Breast epithelium (tissue), 4 donors: Measurements from ENCODE around the gene ZNF787. TPM values are rescaled to one million over a fixed set of nuclear protein-coding genes. Genes with fewer than 3 reads are reported as not detected.

Experiments
- DNase-seq, 2 donors: peaks; one replicate each; pipeline ENCODE4 v3.0.0-alpha.2; 2019; ENCODE audit warnings: low spot score in 2 of 2
- H3K27ac ChIP-seq, 2 donors: fragments of 200-600 bp; sonication (generic) in 1 of 2; one replicate each; pipeline ENCODE4 v1.5.1; 2016 to 2019; ENCODE audit warnings: mild to moderate bottlenecking in 1 of 2
- H3K27me3 ChIP-seq, 2 donors: fragments of 200-600 bp; sonication (generic) in 1 of 2; one replicate each; pipeline versions ENCODE4 v1.5.1 to v1.6.0; 2017 to 2019; ENCODE audit warnings: control low read depth in 1 of 2, mild to moderate bottlenecking in 1 of 2
- H3K36me3 ChIP-seq: fragments of 200-600 bp; one replicate; pipeline ENCODE4 v1.5.1; 2019
- H3K4me1 ChIP-seq, 2 donors: fragments of 200-600 bp; sonication (generic); one replicate each; pipeline ENCODE4 v1.5.1; 2016 to 2019; ENCODE audit warnings: control low read depth in 1 of 2
- H3K4me3 ChIP-seq, 3 donors: fragments of 200-600 bp; sonication (generic); 1 replicate in 2 of 3; 2 replicates in 1 of 3; pipeline ENCODE4 v1.5.1; 2016 to 2019; ENCODE audit warnings: mild to moderate bottlenecking in 3 of 3, moderate library complexity in 2 of 3
- H3K9me3 ChIP-seq, 2 donors: fragments of 200-600 bp; sonication (generic) in 1 of 2; one replicate each; pipeline ENCODE4 v1.5.1; 2016 to 2019; ENCODE audit warnings: control low read depth in 1 of 2
- POLR2A ChIP-seq: fragments of 450-650 bp; IDR thresholded peaks from one replicate; pipeline ENCODE4 v1.6.1; 2016; ENCODE audit warnings: antibody characterized with exemption, mild to moderate bottlenecking, moderate library complexity
- POLR2AphosphoS5 ChIP-seq, 3 donors: sonication (generic); formaldehyde crosslinking; IDR thresholded peaks; one replicate each; pipeline ENCODE4 v1.6.1; 2017; ENCODE audit warnings: antibody characterized with exemption in 3 of 3
- intact Hi-C: fragments of 100-400 bp; cut with DNase I; formaldehyde crosslinking; loops from one replicate; pipeline ENCODE4 v1.15.1; 2023; ENCODE audit warnings: low total_unique reads
- total RNA-seq, 3 donors: library from RNA; depleted of rRNA; stranded (reverse); fragments of >200 nt; gene quantifications; one replicate each; pipeline ENCODE4 v1.1.0, GENCODE V29; 2016
- TF ChIP-seq, protein P1 (sequence below), 3 donors: fragments of 450-650 bp; IDR thresholded peaks; one replicate each; pipeline ENCODE4 v1.5.1; 2016 to 2017; ENCODE audit warnings: antibody characterized with exemption in 3 of 3, mild to moderate bottlenecking in 3 of 3, moderate library complexity in 3 of 3

ZNF787 gene
- total RNA-seq, 3 donors from 2014 or later = 10.2 to 11.1 (median 10.4) TPM

DNA sequence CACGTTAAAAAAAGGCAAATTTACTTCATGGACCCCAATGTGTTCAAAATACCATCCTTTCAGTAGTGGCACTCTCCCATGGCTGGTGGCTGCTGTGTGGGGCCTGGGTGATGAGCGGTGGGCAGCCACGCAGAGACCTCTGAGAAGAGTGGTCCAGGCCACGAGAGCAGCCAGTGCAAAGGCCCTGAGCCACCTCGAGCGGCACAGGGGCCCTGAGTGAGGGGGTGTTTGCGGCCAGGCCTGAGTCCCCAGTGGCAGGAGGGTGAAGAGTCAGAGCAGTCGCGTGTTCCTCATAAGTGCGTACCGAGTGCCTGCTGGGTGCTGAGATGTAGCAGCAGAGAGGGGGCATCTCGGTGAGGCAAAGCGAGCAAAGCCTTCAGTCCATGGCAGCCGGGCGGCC is 27.0 kb upstream of the ZNF787 start:
- no peak for TF ChIP-seq POLR2A
- TF ChIP-seq, protein P1, sequence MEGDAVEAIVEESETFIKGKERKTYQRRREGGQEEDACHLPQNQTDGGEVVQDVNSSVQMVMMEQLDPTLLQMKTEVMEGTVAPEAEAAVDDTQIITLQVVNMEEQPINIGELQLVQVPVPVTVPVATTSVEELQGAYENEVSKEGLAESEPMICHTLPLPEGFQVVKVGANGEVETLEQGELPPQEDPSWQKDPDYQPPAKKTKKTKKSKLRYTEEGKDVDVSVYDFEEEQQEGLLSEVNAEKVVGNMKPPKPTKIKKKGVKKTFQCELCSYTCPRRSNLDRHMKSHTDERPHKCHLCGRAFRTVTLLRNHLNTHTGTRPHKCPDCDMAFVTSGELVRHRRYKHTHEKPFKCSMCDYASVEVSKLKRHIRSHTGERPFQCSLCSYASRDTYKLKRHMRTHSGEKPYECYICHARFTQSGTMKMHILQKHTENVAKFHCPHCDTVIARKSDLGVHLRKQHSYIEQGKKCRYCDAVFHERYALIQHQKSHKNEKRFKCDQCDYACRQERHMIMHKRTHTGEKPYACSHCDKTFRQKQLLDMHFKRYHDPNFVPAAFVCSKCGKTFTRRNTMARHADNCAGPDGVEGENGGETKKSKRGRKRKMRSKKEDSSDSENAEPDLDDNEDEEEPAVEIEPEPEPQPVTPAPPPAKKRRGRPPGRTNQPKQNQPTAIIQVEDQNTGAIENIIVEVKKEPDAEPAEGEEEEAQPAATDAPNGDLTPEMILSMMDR (IDR thresholded peaks at IDR 0.05) = no peak
- no peak for TF ChIP-seq POLR2AphosphoS5 (IDR thresholded peaks at IDR 0.05)
- Histone ChIP-seq H3K27ac (no peak overlapping the region), H3K4me1 (peaks cover 0 to 4% of the 10 kb centered on the region in 2 donors), H3K27me3 (no peaks in the 10 kb centered on the region), H3K9me3 (no peaks in the 10 kb centered on the region), H3K4me3 (no peak overlapping the region), H3K36me3 (no peaks in the 10 kb centered on the region)
- intact Hi-C loops = no loop called here
- DNase-seq = no peak

DNA sequence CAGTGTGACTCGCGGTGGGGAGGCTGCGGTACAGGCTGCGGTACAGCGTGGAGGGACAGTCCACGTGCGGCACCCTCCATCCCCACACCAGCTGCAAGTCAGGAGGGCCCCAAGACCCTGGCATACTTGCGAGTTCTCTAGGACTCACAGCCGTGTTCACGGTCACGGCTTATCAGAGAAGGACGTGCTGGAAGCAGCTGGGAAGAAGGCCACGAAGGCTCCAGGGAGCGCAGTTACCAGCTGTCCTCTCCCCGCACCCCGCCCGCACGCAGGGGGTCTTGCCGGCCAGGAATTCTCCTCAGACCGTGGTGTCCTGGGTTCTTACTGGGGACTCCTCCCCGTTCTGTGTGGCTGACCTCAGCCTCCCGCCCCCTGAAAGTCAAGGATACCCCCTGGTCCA is 26.2 kb upstream of the ZNF787 start:
- H3K27ac ChIP-seq = no peak overlapping the region
- no peak for TF ChIP-seq POLR2AphosphoS5 (IDR thresholded peaks at IDR 0.05)
- no peak overlapping the region for H3K4me3 ChIP-seq

DNA sequence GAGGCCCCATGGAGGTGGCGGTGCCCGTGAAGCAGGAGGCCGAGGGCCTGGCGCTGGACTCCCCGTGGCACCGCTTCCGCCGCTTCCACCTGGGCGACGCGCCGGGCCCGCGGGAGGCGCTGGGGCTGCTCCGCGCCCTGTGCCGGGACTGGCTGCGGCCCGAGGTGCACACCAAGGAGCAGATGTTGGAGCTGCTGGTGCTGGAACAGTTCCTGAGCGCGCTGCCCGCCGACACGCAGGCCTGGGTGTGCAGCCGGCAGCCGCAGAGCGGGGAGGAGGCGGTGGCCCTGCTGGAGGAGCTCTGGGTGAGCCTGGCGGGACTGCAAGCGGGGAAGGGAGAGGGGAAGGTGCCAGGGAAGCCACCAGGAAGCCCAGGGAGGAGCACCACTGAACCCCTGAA is 25.8 kb upstream of the ZNF787 start:
- no peak for DNase-seq
- intact Hi-C loops = no loop called here
- Histone ChIP-seq H3K4me1 (peaks cover 0 to 15% of the 10 kb centered on the region in 2 donors), H3K27me3 (no peaks in the 10 kb centered on the region), H3K36me3 (no peaks in the 10 kb centered on the region), H3K27ac (no peak overlapping the region), H3K4me3 (no peak overlapping the region), H3K9me3 (no peaks in the 10 kb centered on the region)
- TF ChIP-seq POLR2A = no peak
- no peak for TF ChIP-seq POLR2AphosphoS5 (IDR thresholded peaks at IDR 0.05)
- TF ChIP-seq, protein P1 (IDR thresholded peaks at IDR 0.05) = no peak

More for the DNA sequence above, 26.2 kb upstream of the ZNF787 start:
- no peaks in the 10 kb centered on the region for H3K36me3 ChIP-seq
- no peaks in the 10 kb centered on the region for H3K9me3 ChIP-seq
- intact Hi-C loops = no loop called here
- no peaks in the 10 kb centered on the region for H3K27me3 ChIP-seq
- no peak for DNase-seq
- H3K4me1 ChIP-seq = peaks cover 0 to 12% of the 10 kb centered on the region in 2 donors

DNA sequence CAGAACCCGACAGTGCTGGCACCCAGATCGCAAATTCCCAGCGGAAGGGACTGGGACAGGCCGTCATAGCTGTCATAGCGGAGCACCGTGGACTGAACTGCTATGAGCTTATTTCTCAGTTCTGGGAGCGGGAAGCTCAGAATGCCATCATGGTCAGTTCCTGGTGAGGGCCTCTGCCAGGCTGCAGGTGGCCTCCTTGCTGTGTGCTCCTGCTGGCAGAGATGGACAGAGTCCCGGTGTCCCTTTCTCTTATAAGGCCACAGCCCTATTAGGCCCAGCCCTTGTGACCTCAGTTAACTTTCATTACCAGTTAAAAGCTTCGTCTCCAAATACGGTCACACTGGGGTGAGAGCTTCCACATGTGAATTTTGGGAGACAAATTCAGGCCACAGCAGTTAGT is 24.6 kb upstream of the ZNF787 start:
- TF ChIP-seq POLR2A = no peak
- TF ChIP-seq POLR2AphosphoS5 (IDR thresholded peaks at IDR 0.05) = no peak
- no peak overlapping the region for H3K4me3 ChIP-seq
- H3K9me3 ChIP-seq = no peaks in the 10 kb centered on the region
- H3K27ac ChIP-seq = no peak overlapping the region
- H3K36me3 ChIP-seq = no peaks in the 10 kb centered on the region
- H3K27me3 ChIP-seq = no peaks in the 10 kb centered on the region
- intact Hi-C loops = no loop called here
- peaks cover 0 to 17% of the 10 kb centered on the region in 2 donors for H3K4me1 ChIP-seq
- DNase-seq = no peak

DNA sequence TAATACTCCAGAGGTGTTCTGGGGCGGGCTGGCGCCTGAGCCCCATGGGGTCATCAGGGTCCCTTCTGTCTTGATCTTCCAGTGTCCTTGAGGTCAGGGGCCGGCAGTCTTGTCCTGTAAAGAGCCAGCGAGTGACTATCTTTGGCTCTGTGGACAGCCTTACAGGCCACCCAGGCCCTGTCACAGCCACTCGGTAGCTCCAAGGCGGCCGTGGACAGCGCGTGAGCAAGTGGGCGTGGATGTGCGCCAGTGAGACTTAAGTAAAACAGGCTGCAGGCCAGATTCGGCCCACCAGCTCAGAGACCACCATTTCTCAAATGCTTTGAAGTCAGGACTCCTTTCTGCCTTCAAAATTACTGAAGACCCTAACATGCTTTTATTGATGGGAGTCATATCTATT is 23.7 kb upstream of the ZNF787 start:
- Histone ChIP-seq H3K9me3 (no peaks in the 10 kb centered on the region), H3K36me3 (no peaks in the 10 kb centered on the region), H3K27me3 (no peaks in the 10 kb centered on the region), H3K27ac (no peak overlapping the region), H3K4me3 (no peak overlapping the region), H3K4me1 (peaks cover 0 to 22% of the 10 kb centered on the region in 2 donors)
- intact Hi-C loops = no loop called here
- DNase-seq = no peak
- TF ChIP-seq POLR2A (no peak), POLR2AphosphoS5 (IDR thresholded peaks at IDR 0.05) (no peak)
- TF ChIP-seq, protein P1 (IDR thresholded peaks at IDR 0.05) = no peak

DNA sequence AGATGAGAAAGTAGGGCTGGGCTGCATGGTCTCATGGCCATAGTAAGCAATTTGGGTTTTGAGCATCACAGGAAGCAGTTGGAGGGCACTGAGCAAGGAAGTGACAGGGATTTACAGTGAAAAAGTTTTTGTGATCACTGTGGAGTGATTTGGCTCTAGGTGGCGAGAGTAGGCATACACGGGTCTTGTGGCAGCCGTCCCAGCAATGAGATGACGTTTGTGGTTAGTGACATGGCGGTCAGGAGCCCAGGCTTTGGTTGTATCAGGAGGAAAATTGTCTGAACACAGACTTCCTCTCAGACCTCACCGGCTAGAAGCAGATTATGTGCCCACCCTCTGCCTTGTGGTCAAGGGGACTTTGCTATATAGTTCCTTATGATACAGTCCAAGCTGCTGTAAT is 23.3 kb upstream of the ZNF787 start:
- DNase-seq = no peak
- H3K36me3 ChIP-seq = no peaks in the 10 kb centered on the region
- intact Hi-C loops = no loop called here
- TF ChIP-seq, protein P1 (IDR thresholded peaks at IDR 0.05) = no peak
- TF ChIP-seq POLR2A (no peak), POLR2AphosphoS5 (IDR thresholded peaks at IDR 0.05) (no peak)
- H3K4me3 ChIP-seq = no peak overlapping the region
- H3K4me1 ChIP-seq = peaks cover 0 to 22% of the 10 kb centered on the region in 2 donors
- no peak overlapping the region for H3K27ac ChIP-seq
- H3K9me3 ChIP-seq = no peaks in the 10 kb centered on the region
- no peaks in the 10 kb centered on the region for H3K27me3 ChIP-seq
